GM12801 (cell line): ENCODE results near the gene ACTR1B.

Experiments
- CTCF ChIP-seq: IDR thresholded peaks from one replicate; pipeline ENCODE4 v1.5.1; 2011; ENCODE audit warnings: control low read depth; ENCODE audit not compliant: insufficient read length; ENCODE audit errors: extremely low read depth

Gene ACTR1B

GRCh38 chr2:97663962-97664635 lies at the start of gene ACTR1B:
ACTR1B (minus strand) TSS chr2:97664044; CDS start chr2:97663890, 154 bp downstream.
- no peak for TF ChIP-seq CTCF

- TF ChIP-seq CTCF = no peak
Observed at GRCh38 chr2:97712693-97713295, 49.0 kb upstream of the ACTR1B start.

GRCh38 chr2:97711394-97711711 lies 47.5 kb upstream of the ACTR1B start:
- TF ChIP-seq CTCF = no peak

- TF ChIP-seq CTCF = no peak
Observed at GRCh38 chr2:97708608-97709007, 44.8 kb upstream of the ACTR1B start.

GRCh38 chr2:97708048-97708380 lies 44.2 kb upstream of the ACTR1B start:
- no peak for TF ChIP-seq CTCF

- TF ChIP-seq CTCF = no peak
Observed at GRCh38 chr2:97707362-97708047, 43.7 kb upstream of the ACTR1B start.

- TF ChIP-seq CTCF = no peak
Observed at GRCh38 chr2:97706708-97707345, 43.0 kb upstream of the ACTR1B start.
